Neural cell (in vitro differentiated cells): ENCODE results near the gene ABCC5.

ENCODE experiments used
- CTCF ChIP-seq: fragments of 450-650 bp; IDR thresholded peaks from 2 replicates; pipeline ENCODE4 v1.5.1; 2014; ENCODE audit warnings: antibody characterized with exemption, mild to moderate bottlenecking, moderate library complexity; ENCODE audit not compliant: poor library complexity, severe bottlenecking
- EP300 ChIP-seq: fragments of 450-650 bp; conservative IDR thresholded peaks from 2 replicates; pipeline ENCODE4 v1.6.1; 2014; ENCODE audit warnings: antibody characterized with exemption, mild to moderate bottlenecking, moderate library complexity; ENCODE audit not compliant: poor library complexity, severe bottlenecking
- EZH2 ChIP-seq: fragments of 200-600, 300-800 bp; shearing (Covaris generic), sonication (generic); IDR thresholded peaks from 2 replicates; pipeline ENCODE4 v1.6.1; 2014; ENCODE audit warnings: antibody characterized with exemption, low read length, borderline replicate concordance, mild to moderate bottlenecking; ENCODE audit not compliant: insufficient read depth, poor library complexity, severe bottlenecking
- MXI1 ChIP-seq: fragments of 450-650 bp; conservative IDR thresholded peaks from 2 replicates; pipeline ENCODE4 v1.6.1; 2014; ENCODE audit warnings: antibody characterized with exemption, mild to moderate bottlenecking; ENCODE audit not compliant: poor library complexity, severe bottlenecking
- POLR2AphosphoS5 ChIP-seq: IDR thresholded peaks from 2 replicates; pipeline ENCODE4 v1.6.1; 2012
- RAD21 ChIP-seq: fragments of 450-650 bp; conservative IDR thresholded peaks from 2 replicates; pipeline ENCODE4 v1.6.1; 2014; ENCODE audit warnings: antibody characterized with exemption, mild to moderate bottlenecking, moderate library complexity
- SMC3 ChIP-seq: fragments of 450-650 bp; conservative IDR thresholded peaks from 2 replicates; pipeline ENCODE4 v1.6.1; 2014; ENCODE audit warnings: antibody characterized with exemption, mild to moderate bottlenecking, moderate library complexity; ENCODE audit not compliant: poor library complexity
- TAF1 ChIP-seq: IDR thresholded peaks from 2 replicates; pipeline ENCODE4 v1.6.1; 2012; ENCODE audit warnings: low read depth
- TF ChIP-seq, protein P1 (sequence below): IDR thresholded peaks from 2 replicates; pipeline ENCODE4 v1.6.1; 2012; ENCODE audit warnings: borderline replicate concordance

GRCh38 chr3:183967693-183968092 lies 50.0 kb downstream of the ABCC5 start:
- no peak for TF ChIP-seq EZH2
- no peak for TF ChIP-seq CTCF
- TF ChIP-seq POLR2AphosphoS5 = no peak
- TF ChIP-seq EP300 = no peak
- TF ChIP-seq MXI1 = no peak
- TF ChIP-seq SMC3 = no peak
- TF ChIP-seq TAF1 = no peak
- no peak for TF ChIP-seq RAD21
- TF ChIP-seq, protein P1, sequence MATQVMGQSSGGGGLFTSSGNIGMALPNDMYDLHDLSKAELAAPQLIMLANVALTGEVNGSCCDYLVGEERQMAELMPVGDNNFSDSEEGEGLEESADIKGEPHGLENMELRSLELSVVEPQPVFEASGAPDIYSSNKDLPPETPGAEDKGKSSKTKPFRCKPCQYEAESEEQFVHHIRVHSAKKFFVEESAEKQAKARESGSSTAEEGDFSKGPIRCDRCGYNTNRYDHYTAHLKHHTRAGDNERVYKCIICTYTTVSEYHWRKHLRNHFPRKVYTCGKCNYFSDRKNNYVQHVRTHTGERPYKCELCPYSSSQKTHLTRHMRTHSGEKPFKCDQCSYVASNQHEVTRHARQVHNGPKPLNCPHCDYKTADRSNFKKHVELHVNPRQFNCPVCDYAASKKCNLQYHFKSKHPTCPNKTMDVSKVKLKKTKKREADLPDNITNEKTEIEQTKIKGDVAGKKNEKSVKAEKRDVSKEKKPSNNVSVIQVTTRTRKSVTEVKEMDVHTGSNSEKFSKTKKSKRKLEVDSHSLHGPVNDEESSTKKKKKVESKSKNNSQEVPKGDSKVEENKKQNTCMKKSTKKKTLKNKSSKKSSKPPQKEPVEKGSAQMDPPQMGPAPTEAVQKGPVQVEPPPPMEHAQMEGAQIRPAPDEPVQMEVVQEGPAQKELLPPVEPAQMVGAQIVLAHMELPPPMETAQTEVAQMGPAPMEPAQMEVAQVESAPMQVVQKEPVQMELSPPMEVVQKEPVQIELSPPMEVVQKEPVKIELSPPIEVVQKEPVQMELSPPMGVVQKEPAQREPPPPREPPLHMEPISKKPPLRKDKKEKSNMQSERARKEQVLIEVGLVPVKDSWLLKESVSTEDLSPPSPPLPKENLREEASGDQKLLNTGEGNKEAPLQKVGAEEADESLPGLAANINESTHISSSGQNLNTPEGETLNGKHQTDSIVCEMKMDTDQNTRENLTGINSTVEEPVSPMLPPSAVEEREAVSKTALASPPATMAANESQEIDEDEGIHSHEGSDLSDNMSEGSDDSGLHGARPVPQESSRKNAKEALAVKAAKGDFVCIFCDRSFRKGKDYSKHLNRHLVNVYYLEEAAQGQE = no peak
